Tibial nerve (tissue), 4 donors: ENCODE data around the gene WDR18. TPM values are rescaled to one million over a fixed set of nuclear protein-coding genes. Genes with fewer than 3 reads are reported as not detected.
"Not testable (repeated sequence)": the region's sequence is repeated elsewhere in the genome, so short reads cannot be mapped to it uniquely, and the experiment has no call there.

Experiments
- DNase-seq, 2 donors: peaks; one replicate each; pipeline ENCODE4 v3.0.0-alpha.2; 2019; ENCODE audit warnings: low spot score in 2 of 2
- H3K27ac ChIP-seq, 4 donors: fragments of 200-600 bp; sonication (generic) in 3 of 4; one replicate each; pipeline ENCODE4 v1.5.1; 2017 to 2019; ENCODE audit warnings: mild to moderate bottlenecking in 1 of 4
- H3K27me3 ChIP-seq, 2 donors: fragments of 200-600 bp; sonication (generic) in 1 of 2; one replicate each; pipeline versions ENCODE4 v1.5.1 to v1.6.0; 2017 to 2019
- H3K36me3 ChIP-seq, 3 donors: fragments of 200-600 bp; sonication (generic); one replicate each; pipeline ENCODE4 v1.5.1; 2018 to 2019
- H3K4me1 ChIP-seq, 4 donors: fragments of 200-600 bp; sonication (generic) in 3 of 4; one replicate each; pipeline ENCODE4 v1.5.1; 2017 to 2019
- H3K4me3 ChIP-seq, 4 donors: fragments of 200-600 bp; sonication (generic) in 3 of 4; one replicate each; pipeline ENCODE4 v1.5.1; 2017 to 2019; ENCODE audit warnings: mild to moderate bottlenecking in 1 of 4, moderate library complexity in 1 of 4
- H3K9me3 ChIP-seq, 4 donors: fragments of 200-600 bp; sonication (generic) in 3 of 4; one replicate each; pipeline ENCODE4 v1.5.1; 2017 to 2019
- EP300 ChIP-seq, 2 donors: sonication (generic); formaldehyde crosslinking; IDR thresholded peaks; one replicate each; pipeline ENCODE4 v1.6.1; 2017; ENCODE audit warnings: antibody characterized with exemption in 2 of 2, mild to moderate bottlenecking in 1 of 2
- POLR2A ChIP-seq, 2 donors: fragments of 450-650 bp; IDR thresholded peaks; one replicate each; pipeline ENCODE4 v1.6.1; 2017; ENCODE audit warnings: antibody characterized with exemption in 2 of 2, mild to moderate bottlenecking in 2 of 2, moderate library complexity in 2 of 2
- WGBS, 2 donors: methylation state at CpG; one replicate each; pipeline ENCODE4 v1.1.5; 2018; 5-methylcytosine and 5-hydroxymethylcytosine counted together
- total RNA-seq, 4 donors: library from RNA; depleted of rRNA; stranded (reverse); fragments of >200 nt; gene quantifications; one replicate each; pipeline ENCODE4 v1.1.0, GENCODE V29; 2016
- TF ChIP-seq, protein P1 (sequence below), 5 experiments: fragments of 200-600 bp in 3 of 5; fragments of 450-650 bp in 2 of 5; sonication (generic) in 3 of 5; IDR thresholded peaks; one replicate each; pipeline ENCODE4 v1.5.1; 2016 to 2019; ENCODE audit warnings: antibody characterized with exemption in 5 of 5, mild to moderate bottlenecking in 3 of 5, moderate library complexity in 2 of 5

Gene WDR18
- total RNA-seq, 4 donors from 2014 or later = 23.3 to 90.6 (median 52.8) TPM

DNA sequence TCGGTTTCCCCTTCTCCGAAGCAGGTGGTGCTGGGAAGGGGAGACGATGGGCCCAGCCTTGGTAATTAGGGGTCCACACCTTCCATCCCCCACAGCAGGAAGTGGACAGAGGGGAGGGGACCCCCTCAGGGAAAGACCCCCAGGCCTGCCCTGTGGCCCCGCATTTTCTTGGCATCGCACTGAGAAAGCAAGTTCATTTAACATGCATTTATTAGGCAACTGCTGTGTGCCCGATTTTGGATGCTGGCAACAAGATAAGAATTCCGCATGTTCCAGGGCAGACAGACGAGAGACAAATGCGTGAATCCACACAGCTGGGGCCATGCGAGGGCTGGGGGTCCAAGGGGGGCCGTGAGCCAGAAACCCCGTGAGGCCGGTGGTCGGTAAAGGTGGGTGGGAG, 29.9 kb upstream of the WDR18 start:
- H3K36me3 ChIP-seq = peaks cover 0 to 4% (median 0%) of the 10 kb centered on the region in 3 donors
- no peaks in the 10 kb centered on the region for H3K9me3 ChIP-seq
- TF ChIP-seq EP300 (IDR thresholded peaks at IDR 0.05) = no peak
- TF ChIP-seq, protein P1, sequence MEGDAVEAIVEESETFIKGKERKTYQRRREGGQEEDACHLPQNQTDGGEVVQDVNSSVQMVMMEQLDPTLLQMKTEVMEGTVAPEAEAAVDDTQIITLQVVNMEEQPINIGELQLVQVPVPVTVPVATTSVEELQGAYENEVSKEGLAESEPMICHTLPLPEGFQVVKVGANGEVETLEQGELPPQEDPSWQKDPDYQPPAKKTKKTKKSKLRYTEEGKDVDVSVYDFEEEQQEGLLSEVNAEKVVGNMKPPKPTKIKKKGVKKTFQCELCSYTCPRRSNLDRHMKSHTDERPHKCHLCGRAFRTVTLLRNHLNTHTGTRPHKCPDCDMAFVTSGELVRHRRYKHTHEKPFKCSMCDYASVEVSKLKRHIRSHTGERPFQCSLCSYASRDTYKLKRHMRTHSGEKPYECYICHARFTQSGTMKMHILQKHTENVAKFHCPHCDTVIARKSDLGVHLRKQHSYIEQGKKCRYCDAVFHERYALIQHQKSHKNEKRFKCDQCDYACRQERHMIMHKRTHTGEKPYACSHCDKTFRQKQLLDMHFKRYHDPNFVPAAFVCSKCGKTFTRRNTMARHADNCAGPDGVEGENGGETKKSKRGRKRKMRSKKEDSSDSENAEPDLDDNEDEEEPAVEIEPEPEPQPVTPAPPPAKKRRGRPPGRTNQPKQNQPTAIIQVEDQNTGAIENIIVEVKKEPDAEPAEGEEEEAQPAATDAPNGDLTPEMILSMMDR (IDR thresholded peaks at IDR 0.05) = no peak
- no peak for TF ChIP-seq POLR2A (IDR thresholded peaks at IDR 0.05)
- no peak overlapping the region for H3K27ac ChIP-seq
- peaks cover 0 to 26% (median 13%) of the 10 kb centered on the region in 4 donors for H3K4me1 ChIP-seq
- WGBS, 2 donors = 74 to 75% methylated on average over 11 to 14 of the region's 14 CpGs
- H3K4me3 ChIP-seq = no peak overlapping the region
- H3K27me3 ChIP-seq = peaks cover 0 to 4% of the 10 kb centered on the region in 2 donors
- DNase-seq = no peak

DNA sequence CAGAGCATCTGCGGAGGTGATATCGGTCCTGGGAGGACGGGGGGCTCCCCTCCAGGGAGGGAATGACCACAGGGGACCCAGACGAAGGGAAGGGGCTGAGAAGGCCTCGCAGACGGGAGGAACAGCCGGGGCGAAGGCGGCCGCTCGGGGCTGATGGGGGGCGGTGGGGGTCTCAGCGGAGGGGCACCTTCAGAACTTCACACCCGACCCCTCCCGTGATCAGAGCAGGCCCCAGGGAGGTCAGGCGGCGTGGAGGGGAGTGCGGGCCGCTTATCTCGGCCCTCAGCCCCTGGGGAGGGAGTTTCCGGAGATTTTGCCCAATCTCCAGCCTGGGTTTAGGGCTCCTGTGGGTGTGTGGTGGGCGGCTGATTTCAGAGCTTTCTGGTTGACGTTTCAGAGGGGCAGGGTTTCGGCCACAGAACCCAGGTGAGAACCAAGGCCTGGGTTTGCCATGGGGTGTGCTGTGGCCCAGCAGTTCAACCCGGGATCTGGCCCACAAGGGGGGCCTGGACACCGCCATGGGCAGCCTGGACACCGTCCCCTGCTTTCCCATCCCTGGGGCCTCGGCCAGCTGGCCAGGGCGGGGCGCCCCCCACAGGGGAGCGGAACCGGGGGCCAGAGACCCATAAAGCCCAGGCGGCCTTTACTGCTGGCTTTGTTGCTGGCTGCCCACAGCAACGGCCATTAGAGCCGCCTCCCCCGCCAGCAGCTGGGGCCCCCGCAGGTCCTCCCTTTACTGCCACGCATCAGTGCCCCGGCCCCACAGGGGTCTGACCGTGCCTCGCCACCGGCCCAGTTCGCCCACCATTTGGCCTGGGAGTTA, 29.3 kb upstream of the WDR18 start:
- TF ChIP-seq, protein P1 (IDR thresholded peaks at IDR 0.05) = no peak
- TF ChIP-seq EP300 (IDR thresholded peaks at IDR 0.05) = no peak
- TF ChIP-seq POLR2A (IDR thresholded peaks at IDR 0.05) = no peak
- H3K27ac ChIP-seq = no peak overlapping the region
- peaks cover 0 to 26% (median 13%) of the 10 kb centered on the region in 4 donors for H3K4me1 ChIP-seq
- H3K27me3 ChIP-seq = peaks cover 0 to 4% of the 10 kb centered on the region in 2 donors
- DNase-seq = no peak
- peaks cover 0 to 5% (median 0%) of the 10 kb centered on the region in 3 donors for H3K36me3 ChIP-seq
- WGBS, 2 donors = 69 to 77% methylated on average over 35 to 43 of the region's 43 CpGs
- no peak overlapping the region for H3K4me3 ChIP-seq
- H3K9me3 ChIP-seq = no peaks in the 10 kb centered on the region

DNA sequence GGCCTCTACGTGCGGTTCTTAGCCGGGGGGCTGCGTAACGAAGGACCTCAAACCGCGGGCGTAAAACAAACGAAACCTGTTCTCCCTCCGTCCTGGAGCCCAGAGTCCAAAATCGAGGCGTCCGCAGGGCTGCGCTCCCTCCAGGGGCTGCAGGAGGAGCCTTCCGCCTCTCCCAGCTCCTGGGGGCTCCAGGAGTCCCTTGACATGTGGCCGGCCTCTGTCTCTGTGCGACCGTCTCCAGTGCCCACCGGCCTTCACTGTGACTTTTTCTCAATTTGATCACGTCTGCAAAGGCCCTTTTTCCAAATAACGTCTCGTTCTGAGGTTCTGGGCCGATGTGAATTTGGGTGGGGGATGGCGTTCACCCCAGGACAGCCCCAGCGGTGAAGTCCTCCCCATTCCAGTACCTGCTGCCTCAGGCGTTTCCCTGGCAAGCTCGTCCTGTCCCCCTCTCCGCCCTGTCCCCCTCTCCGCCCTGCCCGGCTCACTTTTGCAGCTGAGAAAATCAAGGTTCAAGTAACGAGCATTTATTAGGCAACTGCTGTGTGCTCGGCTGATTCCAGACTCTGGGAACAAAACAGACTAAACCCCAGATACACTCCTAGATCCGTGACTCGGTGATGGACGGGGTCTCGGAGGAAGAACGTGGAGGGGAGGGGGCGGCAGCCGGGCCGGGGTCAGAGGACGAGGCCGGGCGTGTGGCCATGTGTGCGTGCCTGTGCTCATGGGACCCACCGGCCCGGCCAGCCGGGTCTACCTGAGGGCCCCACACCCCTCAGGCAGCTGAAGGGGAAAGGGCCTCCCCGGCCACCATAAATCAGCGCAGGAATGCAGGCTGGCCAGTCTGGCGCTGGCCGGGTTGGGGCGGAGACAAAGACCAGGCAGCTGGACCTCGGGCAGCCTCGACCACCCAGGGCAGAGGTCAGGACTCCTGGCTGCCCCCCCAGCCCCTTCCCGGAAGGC, 28.1 kb upstream of the WDR18 start:
- WGBS, 2 donors = 72 to 75% methylated on average over 49 to 50 of the region's 55 CpGs
- Histone ChIP-seq H3K9me3 (no peaks in the 10 kb centered on the region), H3K27ac (no peak overlapping the region), H3K36me3 (peaks cover 0 to 5% (median 0%) of the 10 kb centered on the region in 3 donors), H3K4me1 (peaks cover 0 to 26% (median 12%) of the 10 kb centered on the region in 4 donors), H3K4me3 (no peak overlapping the region), H3K27me3 (peaks cover 0 to 9% of the 10 kb centered on the region in 2 donors)
- no peak for DNase-seq
- TF ChIP-seq, protein P1 (IDR thresholded peaks at IDR 0.05) = no peak
- TF ChIP-seq EP300 (IDR thresholded peaks at IDR 0.05) (no peak), POLR2A (IDR thresholded peaks at IDR 0.05) (no peak)

DNA sequence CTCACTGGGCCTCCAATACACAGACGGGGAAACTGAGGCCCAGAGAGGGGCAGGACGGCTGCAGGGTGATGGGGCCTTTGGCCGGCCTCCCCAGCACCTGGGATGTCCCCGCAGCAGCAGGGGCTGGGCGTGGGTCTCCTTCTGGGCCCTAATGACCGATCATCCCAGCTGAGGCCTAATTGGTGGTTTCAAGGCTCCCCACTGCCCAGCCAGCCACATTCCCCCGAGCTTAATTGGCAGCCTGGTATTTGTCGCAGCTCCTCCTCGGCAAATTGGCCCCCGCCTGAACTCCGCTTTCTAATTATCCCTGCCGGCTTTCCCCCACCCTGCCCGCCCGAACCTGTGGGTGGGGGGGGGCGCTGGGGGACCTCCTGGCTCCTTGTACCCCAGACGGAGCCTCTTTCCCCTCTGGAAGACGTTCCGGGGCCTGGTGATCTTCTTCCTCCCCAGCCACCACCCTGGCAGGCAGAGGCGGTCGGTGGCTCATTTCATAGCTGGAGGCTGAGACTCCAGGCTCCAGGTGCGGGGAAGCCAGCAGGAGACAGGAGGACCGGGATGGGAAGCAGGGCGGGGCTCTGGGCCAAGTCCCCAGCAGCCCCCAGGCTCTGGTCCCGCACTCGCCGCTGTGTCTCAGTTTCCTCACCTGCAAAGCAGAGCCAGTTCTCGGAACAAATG, 27.2 kb upstream of the WDR18 start:
- no peaks in the 10 kb centered on the region for H3K9me3 ChIP-seq
- 43 to 44% methylated on average over 21 of the region's 27 CpGs for WGBS, 2 donors
- no peak overlapping the region for H3K27ac ChIP-seq
- DNase-seq = no peak
- TF ChIP-seq EP300 (IDR thresholded peaks at IDR 0.05) (no peak), POLR2A (IDR thresholded peaks at IDR 0.05) (no peak)
- TF ChIP-seq, protein P1 (IDR thresholded peaks at IDR 0.05) = no peak
- H3K36me3 ChIP-seq = peaks cover 0 to 5% (median 0%) of the 10 kb centered on the region in 3 donors
- peaks cover 0 to 26% (median 8%) of the 10 kb centered on the region in 4 donors for H3K4me1 ChIP-seq
- H3K4me3 ChIP-seq = no peak overlapping the region
- H3K27me3 ChIP-seq = peaks cover 0 to 12% of the 10 kb centered on the region in 2 donors

DNA sequence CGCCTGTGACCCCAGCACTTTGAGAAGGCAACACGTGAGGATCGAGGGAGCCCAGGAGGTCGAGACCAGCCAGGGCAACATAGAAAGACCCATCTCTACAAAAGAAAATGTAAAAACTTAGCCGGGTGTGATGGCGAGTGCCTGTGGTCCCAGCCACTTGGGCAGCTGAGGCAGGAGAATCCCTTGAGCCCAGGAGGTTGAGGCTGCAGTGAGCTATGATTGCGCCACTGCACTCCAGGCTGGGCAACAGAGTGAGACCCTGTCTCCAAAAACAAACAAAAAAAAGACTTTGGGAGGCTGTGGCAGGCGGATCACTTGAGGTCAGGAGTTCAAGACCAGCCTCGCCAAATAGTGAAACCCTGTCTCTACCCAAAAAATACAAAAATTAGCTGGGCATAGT, 26.6 kb upstream of the WDR18 start:
- WGBS, 2 donors = 84 to 85% methylated on average over 9 of the region's 9 CpGs
- not testable (repeated sequence) for H3K36me3 ChIP-seq, DNase-seq, H3K9me3 ChIP-seq, H3K27ac ChIP-seq, H3K4me3 ChIP-seq
- Histone ChIP-seq H3K27me3 (peaks cover 0 to 12% of the 10 kb centered on the region in 2 donors), H3K4me1 (peaks cover 0 to 24% (median 6%) of the 10 kb centered on the region in 4 donors)
